ENCODE measurements around the gene NUFIP2.

The NUFIP2 gene

DNA sequence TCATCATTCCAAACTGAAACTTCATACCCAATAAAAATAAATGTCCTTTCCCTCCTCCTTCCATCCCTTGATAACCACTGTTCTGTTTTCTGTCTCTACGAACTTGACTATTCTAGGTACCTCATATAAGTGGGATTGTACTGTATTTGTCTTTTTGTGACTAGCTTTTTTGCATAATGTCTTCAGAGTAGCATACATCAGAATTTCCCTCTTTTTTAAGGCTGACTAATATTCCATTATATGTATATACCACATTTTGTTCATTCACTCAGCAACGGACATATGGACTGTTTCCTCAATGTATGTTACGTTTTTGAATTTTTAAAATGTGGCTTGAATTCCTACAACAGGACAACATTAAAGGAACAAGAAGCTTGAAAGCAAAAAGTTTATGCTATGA, 1.5 kb upstream of the NUFIP2 start:
- TF ChIP-seq, protein P1, sequence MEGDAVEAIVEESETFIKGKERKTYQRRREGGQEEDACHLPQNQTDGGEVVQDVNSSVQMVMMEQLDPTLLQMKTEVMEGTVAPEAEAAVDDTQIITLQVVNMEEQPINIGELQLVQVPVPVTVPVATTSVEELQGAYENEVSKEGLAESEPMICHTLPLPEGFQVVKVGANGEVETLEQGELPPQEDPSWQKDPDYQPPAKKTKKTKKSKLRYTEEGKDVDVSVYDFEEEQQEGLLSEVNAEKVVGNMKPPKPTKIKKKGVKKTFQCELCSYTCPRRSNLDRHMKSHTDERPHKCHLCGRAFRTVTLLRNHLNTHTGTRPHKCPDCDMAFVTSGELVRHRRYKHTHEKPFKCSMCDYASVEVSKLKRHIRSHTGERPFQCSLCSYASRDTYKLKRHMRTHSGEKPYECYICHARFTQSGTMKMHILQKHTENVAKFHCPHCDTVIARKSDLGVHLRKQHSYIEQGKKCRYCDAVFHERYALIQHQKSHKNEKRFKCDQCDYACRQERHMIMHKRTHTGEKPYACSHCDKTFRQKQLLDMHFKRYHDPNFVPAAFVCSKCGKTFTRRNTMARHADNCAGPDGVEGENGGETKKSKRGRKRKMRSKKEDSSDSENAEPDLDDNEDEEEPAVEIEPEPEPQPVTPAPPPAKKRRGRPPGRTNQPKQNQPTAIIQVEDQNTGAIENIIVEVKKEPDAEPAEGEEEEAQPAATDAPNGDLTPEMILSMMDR (IDR thresholded peaks at IDR 0.05): no peak
- intact Hi-C loops (cut with DNase I; ENCODE audit: low total_unique reads): loop anchor here (10.0 kb wide), 1 partner anchor 961 kb away; the partner anchor contains the start of genes IFT20 and TNFAIP1
- Histone ChIP-seq H3K36me3 (no peaks in the 10 kb centered on the region), H3K4me3 (no peak overlapping the region), H3K27ac (peak overlapping the region in 1 of 2 donors; percentile 96), H3K4me1 (peaks cover 0 to 24% (median 16%) of the 10 kb centered on the region in 4 donors), H3K27me3 (no peaks in the 10 kb centered on the region), H3K9me3 (no peaks in the 10 kb centered on the region)
- DNase-seq: no peak

DNA sequence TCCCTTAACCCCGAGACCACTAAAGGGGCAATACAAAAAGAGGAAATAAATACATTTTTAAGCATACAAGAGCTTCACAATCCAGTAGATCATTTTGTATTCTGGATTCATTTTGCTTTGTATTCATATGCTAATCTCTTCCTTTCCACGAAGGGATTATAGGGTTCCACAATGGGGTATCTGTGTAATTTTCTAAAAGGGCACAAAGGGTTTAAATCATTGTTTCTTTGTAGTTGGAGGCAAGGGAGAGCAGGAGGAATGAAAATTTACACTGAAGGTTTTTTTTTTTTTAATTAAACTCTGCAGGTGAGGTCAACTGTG, 592 bp upstream of the NUFIP2 start:
- TF ChIP-seq, protein P1 (IDR thresholded peaks at IDR 0.05): no peak
- no peak for DNase-seq
- Histone ChIP-seq H3K9me3 (no peaks in the 10 kb centered on the region), H3K4me1 (peaks cover 0 to 33% (median 24%) of the 10 kb centered on the region in 4 donors), H3K4me3 (peak overlapping the region; percentile 89 to 97), H3K36me3 (no peaks in the 10 kb centered on the region), H3K27ac (peak overlapping the region; percentile 93 to 96), H3K27me3 (no peaks in the 10 kb centered on the region)
- intact Hi-C loops (cut with DNase I; ENCODE audit: low total_unique reads): loop anchor here (5.0 to 10.0 kb wide), 3 partner anchors 42 to 960 kb away; partner anchors contain the start of genes IFT20 and TNFAIP1

DNA sequence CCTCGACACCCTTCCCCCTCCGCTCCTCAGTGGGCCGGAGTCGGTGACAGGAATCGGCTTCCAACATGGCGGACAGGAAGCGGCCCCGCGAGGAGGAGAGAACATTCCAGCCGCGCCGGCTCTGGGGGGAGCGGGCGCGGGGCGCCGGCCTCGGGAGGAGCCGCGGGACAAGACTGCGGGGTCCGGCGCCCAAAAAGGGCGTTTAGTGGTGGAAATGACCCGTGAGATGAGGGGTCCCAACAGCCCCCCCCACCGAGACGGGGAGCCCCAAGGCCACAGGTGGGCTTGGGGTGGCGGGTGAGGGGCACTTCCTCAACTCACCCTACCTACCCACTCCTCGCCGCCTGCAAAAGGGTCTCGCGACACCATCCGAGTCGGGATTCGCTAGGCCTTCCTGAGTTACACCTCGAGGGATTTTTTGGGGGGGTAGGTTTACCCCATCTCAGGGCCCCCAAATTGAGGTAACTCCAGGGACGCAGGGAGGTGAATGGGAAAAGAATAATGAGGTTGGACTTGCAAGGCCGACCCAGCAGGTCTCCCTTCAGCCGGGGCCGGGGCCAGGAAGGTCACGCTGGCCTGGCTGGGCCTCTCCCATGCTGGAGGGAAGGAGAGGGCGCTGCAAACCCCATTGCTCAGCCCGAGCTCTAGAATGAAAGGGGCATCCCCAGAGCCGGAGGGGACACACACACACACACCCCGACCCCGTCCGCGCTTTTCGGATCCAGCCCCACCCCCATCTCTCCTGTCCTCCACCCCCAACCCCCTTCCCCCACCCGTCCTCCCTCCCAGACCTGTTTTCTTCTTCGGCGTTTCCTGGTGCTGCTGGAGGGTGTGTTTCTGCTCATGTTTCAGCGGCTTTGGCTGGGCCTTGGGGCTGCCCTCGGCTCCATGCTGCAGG, 707 bp downstream of the NUFIP2 start:
- peaks cover 0 to 4% (median 0%) of the 10 kb centered on the region in 3 donors for H3K36me3 ChIP-seq
- intact Hi-C loops (cut with DNase I; ENCODE audit: low total_unique reads): loop anchor here (2.0 to 10.0 kb wide), 4 partner anchors 41 to 958 kb away; partner anchors contain the start of genes IFT20 and TNFAIP1

DNA sequence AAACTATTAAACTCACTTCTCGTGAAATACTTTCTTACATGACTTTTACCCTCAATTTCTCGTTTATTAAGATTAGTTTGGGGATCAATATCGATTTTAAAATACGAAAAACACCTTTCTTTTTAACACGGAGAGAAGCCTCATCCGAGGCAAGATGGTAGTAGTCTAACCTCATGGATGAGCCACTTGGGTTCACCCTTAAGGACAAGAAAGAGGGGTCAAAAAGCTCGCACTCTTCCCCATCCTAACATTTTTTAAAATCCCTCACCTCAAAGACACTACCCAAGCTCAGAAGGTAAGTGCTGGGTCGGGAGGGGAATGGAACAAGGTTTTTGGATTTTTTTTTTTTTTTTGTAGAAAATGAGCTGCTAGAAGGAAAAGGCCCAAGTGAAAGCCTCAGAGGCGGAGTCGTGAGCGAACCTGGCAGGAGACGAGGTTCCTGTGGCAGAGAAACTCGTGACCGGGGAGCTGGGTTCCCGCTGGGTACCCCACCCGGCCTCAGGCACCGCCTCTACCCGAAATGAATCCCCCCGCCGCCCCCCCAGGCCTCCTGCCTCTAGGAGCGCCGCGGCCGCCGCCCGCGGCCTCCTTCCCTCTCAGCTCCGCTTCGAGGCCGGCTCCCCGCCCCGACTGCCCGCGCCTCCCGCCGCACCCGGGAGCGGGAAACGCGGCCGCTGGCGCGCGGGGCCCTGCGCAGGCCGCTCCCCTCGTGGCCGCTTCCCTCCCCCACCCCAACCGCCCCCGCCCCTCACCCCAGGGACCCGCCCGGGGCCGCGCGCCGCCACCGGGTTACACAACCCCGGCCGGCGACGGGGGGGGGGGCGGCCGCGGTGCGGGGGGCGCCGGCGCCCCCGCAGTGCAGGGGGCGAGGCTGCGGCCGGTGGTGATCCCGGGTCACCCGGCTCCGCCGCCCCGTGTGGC, 1.6 kb downstream of the NUFIP2 start:
- intact Hi-C loops (cut with DNase I; ENCODE audit: low total_unique reads): loop anchor here (2.0 to 10.0 kb wide), 4 partner anchors 40 to 958 kb away; partner anchors contain the start of genes IFT20 and TNFAIP1

More for the DNA sequence above, 707 bp downstream of the NUFIP2 start:
- Histone ChIP-seq H3K4me3 (peak overlapping the region; percentile 89 to 97), H3K4me1 (peaks cover 0 to 46% (median 32%) of the 10 kb centered on the region in 4 donors), H3K27ac (peak overlapping the region; percentile 93 to 96), H3K27me3 (no peaks in the 10 kb centered on the region), H3K9me3 (no peaks in the 10 kb centered on the region)
- TF ChIP-seq, protein P1 (IDR thresholded peaks at IDR 0.05): no peak
- peak; percentile 63 to 80 for DNase-seq

More for the DNA sequence above, 1.6 kb downstream of the NUFIP2 start:
- TF ChIP-seq, protein P1 (IDR thresholded peaks at IDR 0.05): no peak
- H3K4me3 ChIP-seq: peak overlapping the region; percentile 89 to 97
- H3K27ac ChIP-seq: peak overlapping the region; percentile 93 to 96
- H3K36me3 ChIP-seq: peaks cover 1 to 5% (median 3%) of the 10 kb centered on the region in 3 donors
- peaks cover 0 to 55% (median 33%) of the 10 kb centered on the region in 4 donors for H3K4me1 ChIP-seq
- peak; percentile 80 to 89 for DNase-seq
- no peaks in the 10 kb centered on the region for H3K27me3 ChIP-seq
- H3K9me3 ChIP-seq: no peaks in the 10 kb centered on the region
